HT-29 (cell line): Measurements from ENCODE around the gene KMT2C. TPM values are rescaled to one million over a fixed set of nuclear protein-coding genes. Genes with fewer than 3 reads are reported as not detected.
A peak's percentile ranks its signal among the peaks of the same experiment; 100 is the strongest.
"Not testable (repeated sequence)": the region's sequence is repeated elsewhere in the genome, so short reads cannot be mapped to it uniquely, and the experiment has no call there.

Experiments used
- DNase-seq: peaks from one replicate; pipeline ENCODE4 v3.0.0-alpha.2; 2015; ENCODE audit warnings: low spot score
- total RNA-seq: library from RNA; depleted of rRNA; stranded (reverse); fragments of >200 nt; shearing (Covaris generic); gene quantifications from 2 replicates; pipeline ENCODE4 v1.2.3, GENCODE V29; 2014

Gene KMT2C
- total RNA-seq, 1 experiment from 2014 or later = 35.0 TPM

DNA sequence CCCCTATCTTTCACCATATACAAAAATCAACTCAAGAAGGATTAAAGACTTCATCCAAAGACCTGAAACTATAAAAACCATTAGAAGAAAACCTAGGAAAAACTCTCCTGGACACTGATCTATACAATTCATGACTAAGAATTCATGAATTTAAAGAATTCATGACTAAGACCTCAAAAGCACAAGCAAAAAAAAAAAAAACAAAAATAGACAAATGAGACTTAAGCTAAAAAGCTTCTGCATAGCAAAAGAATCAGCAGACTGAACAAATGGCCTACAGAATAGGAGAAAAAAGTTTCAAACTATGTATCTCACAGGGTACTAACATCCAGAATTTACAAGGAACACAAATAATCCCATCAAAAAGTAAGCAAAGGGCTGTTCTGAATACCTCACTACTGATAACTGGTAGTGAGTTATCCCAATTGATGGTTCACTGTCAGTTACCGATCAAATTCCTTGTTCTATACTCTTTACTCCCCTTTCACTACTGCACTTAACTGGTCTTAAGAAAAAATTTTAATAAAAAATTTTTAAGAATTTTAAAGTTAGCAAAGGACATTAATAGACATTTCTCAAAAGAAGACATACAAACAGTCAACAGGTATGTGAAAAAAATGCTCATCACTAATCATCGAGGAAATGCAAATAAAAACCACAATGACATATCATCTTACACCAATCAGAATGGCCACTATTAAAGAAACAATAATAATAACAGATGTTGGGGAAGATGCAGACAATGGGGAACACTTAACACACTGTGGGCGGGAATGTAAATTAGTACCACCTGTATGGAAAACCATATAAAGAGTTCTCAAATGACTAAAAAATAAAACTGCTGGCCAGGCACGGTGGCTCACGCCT is 33.2 kb downstream of the KMT2C start:
- DNase-seq = no peak

DNA sequence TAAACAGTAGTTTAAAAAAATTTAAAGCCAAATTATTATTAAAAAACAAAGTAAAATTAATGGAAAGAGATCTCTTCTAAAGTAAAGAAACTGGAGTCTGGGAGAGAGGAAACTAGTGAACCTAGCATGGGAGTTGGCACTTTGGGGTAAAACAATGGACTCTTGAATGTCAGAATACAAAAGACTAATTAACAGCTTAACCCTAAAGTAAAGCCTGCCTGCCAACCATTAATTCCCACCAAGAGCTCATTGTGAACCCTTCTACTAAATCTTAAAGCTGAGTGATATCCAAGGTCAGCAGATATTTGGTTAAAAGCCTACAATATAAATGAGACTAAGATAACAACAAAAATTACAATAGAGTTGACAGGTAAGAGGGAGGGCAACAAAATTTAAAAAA is 36.5 kb downstream of the KMT2C start:
- no peak for DNase-seq

DNA sequence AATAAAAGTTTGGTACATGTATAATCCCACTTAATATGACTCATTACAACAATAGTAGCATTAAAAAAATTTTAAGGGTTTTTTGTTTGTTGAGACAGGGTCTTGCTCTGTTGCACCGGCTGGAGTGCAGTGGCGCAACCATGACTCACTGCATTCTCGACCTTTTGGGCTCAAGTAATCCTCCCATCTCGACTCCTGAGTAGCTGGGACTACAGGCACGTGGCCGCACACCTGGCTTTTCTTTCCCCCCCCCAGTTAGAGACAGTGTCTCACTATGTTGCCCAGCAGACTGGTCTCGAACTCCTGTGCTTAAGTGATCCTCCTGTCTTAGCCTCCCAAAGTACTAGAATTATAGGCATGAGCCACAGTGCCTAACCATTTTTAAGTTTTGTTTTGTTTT is 40.7 kb downstream of the KMT2C start:
- DNase-seq = no peak

DNA sequence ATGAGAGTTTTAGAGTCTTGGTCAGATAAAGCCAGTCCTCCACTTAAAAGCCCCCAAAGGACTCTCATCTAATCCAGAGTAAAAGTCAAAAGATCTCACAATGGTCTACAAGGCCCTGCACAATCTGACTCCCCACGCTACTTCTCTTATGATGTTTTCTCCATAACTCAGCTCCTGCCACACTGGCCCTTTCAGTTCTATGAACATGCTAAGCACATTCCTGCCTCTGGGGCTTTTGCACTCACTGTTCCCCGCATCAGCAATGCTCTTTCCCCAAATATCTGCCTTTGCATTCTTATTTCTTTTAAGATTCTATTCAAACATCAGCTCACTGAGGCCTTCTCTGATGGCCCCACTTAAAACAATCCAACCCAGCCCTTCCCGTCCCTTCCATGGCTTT is 41.6 kb downstream of the KMT2C start:
- DNase-seq = peak; percentile 72

DNA sequence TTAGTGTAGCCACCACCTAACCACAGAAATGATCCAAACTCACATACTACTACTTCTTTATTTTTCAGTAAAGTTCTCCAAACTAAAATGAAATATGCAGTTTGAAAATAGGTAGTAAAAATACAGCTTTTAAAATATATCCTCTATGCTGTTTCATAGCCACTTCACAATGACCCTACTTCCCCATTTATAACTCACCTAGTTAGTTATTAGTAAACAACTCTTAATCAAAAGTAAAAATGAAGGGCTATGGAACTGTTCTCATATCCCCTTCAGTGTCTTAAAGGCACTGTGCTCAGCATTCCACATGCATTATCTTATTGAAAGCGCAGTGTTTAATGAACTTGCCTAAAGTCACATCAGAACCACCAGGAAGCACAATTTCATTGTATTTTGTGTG is 43.5 kb downstream of the KMT2C start:
- no peak for DNase-seq

DNA sequence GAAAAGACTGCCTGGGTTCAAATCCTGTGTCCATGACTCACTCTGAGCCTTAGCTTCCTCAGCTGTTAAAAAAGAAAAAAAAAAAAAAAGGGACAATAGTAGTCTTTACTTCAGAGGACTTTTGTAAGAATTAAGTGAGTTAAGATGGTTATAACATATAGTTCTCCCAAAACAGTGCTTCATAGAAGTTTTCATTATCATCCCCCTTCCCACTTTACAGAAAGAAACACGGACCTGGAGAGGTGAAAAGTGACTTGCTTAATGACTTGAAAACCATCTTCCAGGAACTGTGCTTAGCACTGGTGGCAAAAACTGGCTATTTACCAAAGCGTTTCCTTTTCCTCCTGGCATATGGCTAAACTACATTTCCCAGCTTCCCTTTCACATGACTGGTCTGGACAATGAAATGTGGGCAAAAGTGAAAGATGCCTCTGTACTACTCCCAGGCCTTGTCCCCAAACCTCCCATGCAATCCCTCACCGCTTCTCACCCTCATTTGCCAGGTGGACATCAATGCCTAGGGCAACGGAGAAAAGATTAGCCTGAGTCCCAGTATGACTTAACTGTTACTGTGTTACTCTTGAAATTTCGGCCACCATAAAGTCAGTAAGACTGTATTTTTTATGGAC is 49.6 kb downstream of the KMT2C start:
- not testable (repeated sequence) for DNase-seq

DNA sequence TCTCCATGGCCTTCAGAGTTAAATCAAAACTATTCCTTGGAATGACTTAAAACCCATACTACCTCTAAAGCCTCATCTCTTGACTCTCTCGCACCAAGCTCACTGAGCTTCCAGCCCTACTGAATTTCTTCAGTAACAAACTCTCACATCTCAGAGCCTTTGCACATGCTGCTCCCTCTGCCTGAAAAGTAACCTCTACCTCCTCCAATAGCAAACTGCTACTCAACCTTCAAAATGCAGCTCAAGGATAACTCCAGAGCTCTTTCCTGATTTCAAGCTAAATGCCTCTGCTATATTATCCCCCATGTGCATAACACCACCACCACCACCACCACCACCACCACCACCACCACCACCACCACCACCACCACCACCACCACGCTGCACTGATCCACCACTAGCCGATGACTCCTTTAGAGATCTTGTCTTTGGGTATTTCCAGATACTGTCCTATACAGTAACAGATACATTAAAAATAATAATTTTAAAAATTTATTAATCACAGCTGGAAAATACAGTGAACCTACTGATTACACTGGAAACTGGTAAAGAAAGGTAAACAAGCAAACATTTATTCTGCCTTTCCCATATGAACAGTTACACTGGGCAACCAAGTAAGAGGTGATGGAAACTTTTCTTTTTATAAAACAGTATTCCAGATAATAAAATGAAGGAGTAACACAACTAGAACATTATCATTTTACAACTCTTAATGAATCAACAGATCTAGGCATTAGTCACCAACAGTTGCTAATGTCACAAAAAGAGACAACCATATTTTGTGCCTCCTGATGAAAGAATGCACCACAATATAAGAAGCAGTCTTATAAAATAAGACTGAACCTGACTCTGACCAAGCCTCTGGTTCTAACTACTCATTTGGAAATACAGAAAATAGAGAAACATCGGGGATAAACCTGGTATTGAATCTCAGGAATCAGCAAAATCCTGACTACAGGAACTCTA is 51.3 kb downstream of the KMT2C start:
- not testable (repeated sequence) for DNase-seq

DNA sequence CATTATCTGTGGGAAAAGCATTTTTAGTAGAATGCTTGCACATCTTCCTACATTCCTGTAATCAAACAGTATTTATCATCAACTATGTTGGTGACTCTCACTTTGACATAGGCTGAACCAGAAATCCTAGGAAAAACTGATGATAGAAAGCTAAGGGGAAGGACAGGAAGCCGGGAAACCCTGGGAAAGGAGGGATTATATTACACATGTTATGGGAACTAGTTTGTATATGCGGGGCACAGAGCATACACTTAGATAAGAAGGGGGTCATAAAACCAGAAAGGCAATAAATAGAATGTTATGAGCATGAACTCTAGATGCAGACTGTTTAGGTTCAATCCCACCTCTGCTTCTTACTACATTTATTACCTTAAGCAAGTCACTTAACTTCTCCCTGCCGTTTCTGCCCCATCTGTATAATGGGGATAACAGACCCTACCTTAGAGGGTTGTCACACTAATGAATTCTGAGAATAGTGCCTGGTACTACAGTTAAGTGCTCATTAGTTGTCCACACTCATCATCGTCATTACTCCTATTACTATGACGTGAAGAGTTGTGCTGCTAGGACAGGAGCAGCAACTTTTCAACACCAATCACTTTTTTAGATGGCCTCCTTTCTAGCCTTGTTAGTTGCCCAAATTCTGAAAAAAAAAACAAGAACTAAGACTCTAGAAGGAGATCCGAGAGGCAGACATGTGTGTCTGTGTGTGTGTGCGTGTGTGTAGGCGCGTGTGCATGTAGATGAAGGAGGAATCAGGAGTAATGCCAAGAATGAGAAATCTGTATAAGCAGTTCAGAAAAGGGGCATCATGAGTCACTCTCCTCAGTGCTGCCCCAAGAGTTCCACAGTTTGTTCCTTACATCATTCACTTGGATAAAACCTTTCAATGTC is 52.2 kb downstream of the KMT2C start:
- no peak for DNase-seq

DNA sequence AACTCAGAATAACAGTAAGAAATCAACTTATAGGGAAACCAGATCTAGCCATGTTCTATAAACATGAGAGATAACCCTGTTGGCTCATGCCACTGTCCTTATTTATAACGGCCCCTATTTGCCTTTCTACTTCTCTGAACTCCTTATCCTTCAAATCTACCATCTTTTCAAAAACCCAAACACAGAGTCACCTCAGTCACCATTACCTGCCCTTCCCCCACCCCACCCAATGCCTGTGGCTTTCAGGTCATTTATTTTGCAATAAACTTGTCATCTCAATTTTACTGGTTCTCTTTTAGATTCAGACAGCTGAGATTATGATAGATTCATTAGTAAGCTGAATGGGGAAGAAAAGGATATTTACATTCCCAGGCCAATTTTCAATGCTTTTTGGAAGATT is 53.6 kb downstream of the KMT2C start:
- DNase-seq = no peak

DNA sequence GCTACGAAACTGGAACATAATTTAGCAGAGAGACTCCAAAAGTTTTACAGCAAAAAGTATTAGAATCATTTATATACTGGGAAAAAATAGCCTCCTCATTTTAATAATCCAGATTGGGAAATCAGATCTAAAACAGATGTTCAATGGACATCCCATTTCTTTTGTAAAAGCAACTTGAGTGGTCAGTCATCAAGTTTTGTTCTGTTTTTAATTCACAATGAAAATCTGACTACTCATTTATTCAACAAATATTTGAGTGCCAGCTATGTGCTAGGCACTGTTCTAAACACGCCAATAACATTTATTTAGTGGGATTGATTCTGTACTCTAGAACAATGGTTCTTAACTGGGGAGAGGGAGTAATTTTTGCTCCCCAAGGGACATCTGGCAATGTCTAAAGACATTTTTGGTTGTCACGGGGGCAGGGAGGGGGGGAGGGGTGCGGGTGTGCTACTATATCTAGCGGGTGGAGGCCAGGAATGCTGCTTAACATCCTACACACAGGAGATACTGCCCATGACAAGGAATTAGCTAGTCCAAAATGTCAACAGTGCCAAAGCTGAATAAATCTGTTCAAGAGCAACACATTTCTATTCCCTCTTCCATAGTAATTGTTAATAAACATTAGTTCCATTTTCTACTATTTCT is 54.7 kb downstream of the KMT2C start:
- not testable (repeated sequence) for DNase-seq

DNA sequence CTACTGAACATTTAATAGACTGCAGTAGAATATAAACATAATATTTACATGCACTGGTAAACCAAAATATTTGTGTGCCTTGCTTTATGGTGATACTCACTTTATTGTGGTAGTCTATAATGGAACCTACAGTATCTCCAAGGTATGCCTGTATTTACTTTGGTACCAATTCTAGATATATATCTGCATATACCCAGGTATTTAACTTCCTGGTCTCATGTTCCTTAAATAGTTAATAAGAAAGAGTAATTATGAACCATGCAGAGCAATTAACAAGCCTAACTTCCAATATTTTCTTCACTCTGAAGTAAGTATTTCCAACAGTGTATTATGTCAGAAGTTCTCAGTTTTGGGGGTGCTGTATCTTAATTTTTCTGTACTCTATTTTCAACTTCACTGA is 57.3 kb downstream of the KMT2C start:
- not testable (repeated sequence) for DNase-seq

DNA sequence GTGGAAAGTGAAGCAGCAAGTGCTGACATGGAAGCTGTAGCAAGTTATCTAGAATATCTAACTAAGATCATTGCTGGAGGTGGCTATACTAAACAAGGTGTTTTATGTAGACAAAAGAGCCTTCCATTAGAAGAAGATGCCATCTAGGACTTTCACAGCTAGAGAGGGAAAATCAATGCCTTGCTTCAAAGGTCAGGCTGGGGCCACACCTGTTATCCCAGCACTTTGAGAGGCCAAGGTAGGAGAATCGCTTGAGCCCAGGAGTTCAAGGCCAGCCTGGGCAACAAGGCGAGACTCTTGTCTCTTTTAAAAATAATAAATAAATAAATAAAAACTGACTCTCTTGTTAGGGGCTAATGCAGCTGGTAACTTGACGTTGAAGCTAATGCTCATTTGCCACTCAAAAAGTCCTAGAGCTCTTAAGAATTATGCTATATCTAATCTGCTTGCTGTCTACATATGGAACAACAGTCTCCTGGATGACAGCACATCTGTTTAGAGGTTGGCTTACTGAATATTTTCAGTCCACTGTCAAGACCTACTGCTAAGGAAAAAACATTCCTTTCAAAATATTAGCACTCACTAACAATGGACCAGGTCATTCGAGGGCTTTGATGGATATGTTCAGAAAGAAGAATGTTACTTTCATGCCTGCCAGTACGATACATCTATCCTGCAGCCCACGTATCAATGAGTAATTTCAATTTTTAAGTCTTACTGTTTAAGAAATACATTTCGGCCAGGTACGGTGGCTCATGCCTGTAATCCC is 58.9 kb downstream of the KMT2C start:
- DNase-seq = not testable (repeated sequence)

DNA sequence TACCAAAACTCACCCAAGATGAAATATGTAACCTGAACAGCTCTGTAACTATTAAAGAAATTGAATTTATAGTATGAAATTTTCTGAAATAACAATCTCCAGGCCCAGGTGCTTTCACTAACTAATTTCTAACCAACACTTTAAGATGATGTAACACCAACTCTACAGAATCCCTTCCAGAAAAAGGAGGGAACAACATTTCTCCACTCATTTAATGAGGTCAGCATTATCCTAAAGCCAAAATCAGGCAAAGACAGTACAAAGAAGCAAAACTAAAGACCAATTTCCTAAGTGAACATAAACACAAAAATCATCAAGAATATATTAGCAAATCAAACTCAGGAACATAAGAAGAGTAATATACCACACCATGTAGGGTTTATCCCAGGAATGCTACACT is 65.5 kb downstream of the KMT2C start:
- DNase-seq = no peak

DNA sequence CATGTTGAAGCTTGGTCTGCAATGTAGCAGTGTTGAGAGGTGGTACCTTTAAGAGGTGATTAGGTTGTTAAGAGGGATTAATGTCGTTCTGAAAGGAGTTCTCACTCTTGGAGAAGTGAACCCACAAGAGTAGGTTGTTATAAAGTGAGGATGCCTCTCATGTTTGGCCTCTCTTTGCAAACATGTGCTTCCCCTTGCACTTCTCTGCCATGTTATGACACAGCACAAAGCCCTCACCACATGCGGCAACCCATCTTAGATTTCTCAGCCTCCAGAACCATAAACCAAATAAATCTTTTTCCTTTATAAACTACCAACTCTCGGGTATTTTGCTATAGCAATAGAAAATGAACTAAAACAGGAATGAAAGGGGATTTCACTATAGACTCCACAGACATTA is 66.3 kb downstream of the KMT2C start:
- no peak for DNase-seq

DNA sequence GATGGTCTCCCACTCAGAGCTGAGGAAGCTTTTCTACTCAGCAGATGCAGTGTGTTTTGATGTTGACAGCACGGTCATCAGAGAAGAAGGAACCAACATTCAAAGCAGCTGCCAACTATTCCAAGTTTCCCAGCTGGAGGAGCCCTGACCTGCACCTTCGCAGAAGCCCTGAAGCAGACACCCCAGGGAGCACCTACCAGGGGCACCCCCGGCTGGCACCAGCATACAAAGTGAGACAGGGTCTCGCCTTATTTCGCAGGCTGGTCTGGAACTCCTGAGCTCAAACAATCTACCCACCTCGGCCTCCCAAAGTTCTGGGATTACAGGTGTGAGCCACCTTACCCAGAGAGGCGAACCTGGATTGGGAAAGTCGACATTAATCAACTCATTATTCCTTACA is 68.6 kb downstream of the KMT2C start:
- DNase-seq = no peak

DNA sequence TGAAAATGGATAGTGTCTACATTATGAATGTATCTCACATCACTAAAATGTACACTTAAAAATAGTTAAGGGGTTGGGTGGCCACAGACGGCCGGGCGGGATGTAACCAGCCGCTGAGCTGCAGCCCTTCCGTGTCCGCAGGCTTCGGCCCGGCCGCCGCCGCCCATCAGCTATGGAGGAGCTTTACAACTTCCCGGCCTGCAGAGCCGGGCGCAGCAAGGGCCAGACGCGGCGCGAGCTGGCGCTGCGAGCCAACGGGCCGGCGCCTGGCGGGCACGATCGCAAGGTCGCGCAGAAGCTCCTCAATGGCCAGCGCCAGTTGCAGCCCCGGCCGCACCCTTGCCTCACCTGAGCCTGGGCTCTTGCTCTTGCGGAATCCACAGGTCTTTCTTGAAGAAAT is 69.1 kb downstream of the KMT2C start:
- DNase-seq = no peak

DNA sequence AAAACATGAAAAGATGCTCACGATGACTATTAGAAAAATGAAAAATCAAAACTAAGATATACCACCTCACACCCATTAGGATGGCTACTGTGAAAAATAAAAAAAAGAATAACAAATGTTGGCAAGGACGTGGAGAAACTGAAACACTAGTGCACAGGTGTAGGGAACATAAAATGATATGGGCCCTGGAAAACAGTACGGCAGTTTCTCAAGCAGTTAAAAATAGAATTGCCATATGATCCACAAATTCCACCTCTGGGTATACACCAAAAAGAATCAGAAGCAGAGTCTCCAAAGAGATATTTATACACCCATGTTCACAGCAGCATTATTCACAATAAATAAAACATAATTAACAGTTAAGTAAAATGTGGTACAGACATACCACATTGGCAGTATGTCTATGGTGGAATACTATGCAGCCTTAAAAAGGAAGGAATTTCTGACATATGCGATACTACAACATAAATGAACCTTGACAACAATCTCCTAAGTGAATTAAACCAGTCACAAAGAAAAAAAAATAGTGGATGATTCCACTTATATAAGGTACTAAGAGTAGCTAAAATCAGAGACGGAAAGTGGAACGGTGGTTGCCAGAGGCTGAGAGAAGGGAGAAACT is 69.7 kb downstream of the KMT2C start:
- DNase-seq = no peak

DNA sequence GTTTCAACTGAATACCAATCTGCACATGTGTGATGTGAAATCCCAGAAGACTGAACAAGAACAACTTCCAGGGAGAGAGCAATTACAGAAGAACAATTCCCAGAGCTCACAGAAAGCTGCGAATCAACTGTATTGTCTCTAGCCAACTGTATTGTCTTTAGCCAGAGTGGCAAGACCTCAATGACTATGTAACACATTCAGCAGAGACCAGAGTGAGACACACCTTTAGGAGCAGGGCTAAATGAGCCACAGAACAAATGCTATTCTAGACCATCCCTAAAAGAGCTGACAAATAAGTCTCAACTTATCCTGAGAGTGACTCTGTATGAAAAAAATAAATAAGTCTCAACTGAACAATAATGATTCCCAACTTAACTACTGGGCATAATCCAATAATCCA is 72.0 kb downstream of the KMT2C start:
- DNase-seq = no peak
